ENCODE data around the gene GRM3.

Gene GRM3

GRCh38 chr7:86851566-86851965 is 207.9 kb downstream of the GRM3 start:
- H3K36me3 ChIP-seq (ENCODE audit: insufficient read depth, low read length), result no peaks in the 10 kb centered on the region
- H3K4me3 ChIP-seq (ENCODE audit: low read depth in 1 of 2, low read length in 2 of 2), result no peak overlapping the region
- H3K27ac ChIP-seq (ENCODE audit: low read depth, low read length), result no peak overlapping the region
- H3K4me1 ChIP-seq (ENCODE audit: insufficient read depth, low read length), result no peaks in the 10 kb centered on the region
- no peaks in the 10 kb centered on the region for H3K27me3 ChIP-seq (ENCODE audit: control insufficient read depth in 1 of 2, insufficient read depth in 2 of 2, low read length in 2 of 2)
- H3K9me3 ChIP-seq (ENCODE audit: low read length), result no peaks in the 10 kb centered on the region
- H3K9ac ChIP-seq (ENCODE audit: low read length), result no peak overlapping the region

DNA sequence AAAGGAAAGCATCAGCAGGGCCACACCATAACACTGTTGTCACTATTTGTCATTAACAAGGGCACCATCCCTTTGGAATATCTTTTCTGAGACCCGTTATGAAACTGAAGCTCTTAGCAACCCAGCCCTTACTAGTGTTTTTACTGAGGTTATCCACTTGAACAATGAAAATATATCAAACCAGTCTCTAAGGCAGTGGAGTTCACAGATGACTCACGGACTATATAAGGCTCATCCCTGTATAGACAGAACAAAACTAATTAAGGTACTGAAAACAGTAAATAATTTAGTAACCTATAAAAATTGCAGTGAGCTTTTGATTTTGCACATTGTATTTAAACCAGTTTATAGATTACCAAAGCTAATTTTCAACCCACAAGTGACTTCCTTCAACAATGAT is 219.7 kb downstream of the GRM3 start:
- Histone ChIP-seq H3K36me3 (ENCODE audit: insufficient read depth, low read length) (no peaks in the 10 kb centered on the region), H3K4me3 (ENCODE audit: low read depth in 1 of 2, low read length in 2 of 2) (no peak overlapping the region), H3K9ac (ENCODE audit: low read length) (no peak overlapping the region), H3K4me1 (ENCODE audit: insufficient read depth, low read length) (no peaks in the 10 kb centered on the region), H3K27me3 (ENCODE audit: control insufficient read depth in 1 of 2, insufficient read depth in 2 of 2, low read length in 2 of 2) (no peaks in the 10 kb centered on the region), H3K27ac (ENCODE audit: low read depth, low read length) (no peak overlapping the region), H3K9me3 (ENCODE audit: low read length) (no peaks in the 10 kb centered on the region)

- Histone ChIP-seq H3K36me3 (ENCODE audit: insufficient read depth, low read length) (no peaks in the 10 kb centered on the region), H3K9ac (ENCODE audit: low read length) (no peak overlapping the region), H3K27me3 (ENCODE audit: control insufficient read depth in 1 of 2, insufficient read depth in 2 of 2, low read length in 2 of 2) (no peaks in the 10 kb centered on the region), H3K9me3 (ENCODE audit: low read length) (no peaks in the 10 kb centered on the region), H3K4me3 (ENCODE audit: low read depth in 1 of 2, low read length in 2 of 2) (no peak overlapping the region), H3K27ac (ENCODE audit: low read depth, low read length) (no peak overlapping the region), H3K4me1 (ENCODE audit: insufficient read depth, low read length) (no peaks in the 10 kb centered on the region)
Measured at GRCh38 chr7:86867163-86867762, 223.6 kb downstream of the GRM3 start.

GRCh38 chr7:86876146-86876545 is 232.4 kb downstream of the GRM3 start:
- Histone ChIP-seq H3K4me3 (ENCODE audit: low read depth in 1 of 2, low read length in 2 of 2) (no peak overlapping the region), H3K9me3 (ENCODE audit: low read length) (no peaks in the 10 kb centered on the region), H3K27ac (ENCODE audit: low read depth, low read length) (no peak overlapping the region), H3K27me3 (ENCODE audit: control insufficient read depth in 1 of 2, insufficient read depth in 2 of 2, low read length in 2 of 2) (no peaks in the 10 kb centered on the region), H3K4me1 (ENCODE audit: insufficient read depth, low read length) (no peaks in the 10 kb centered on the region), H3K9ac (ENCODE audit: low read length) (no peak overlapping the region), H3K36me3 (ENCODE audit: insufficient read depth, low read length) (no peaks in the 10 kb centered on the region)

DNA sequence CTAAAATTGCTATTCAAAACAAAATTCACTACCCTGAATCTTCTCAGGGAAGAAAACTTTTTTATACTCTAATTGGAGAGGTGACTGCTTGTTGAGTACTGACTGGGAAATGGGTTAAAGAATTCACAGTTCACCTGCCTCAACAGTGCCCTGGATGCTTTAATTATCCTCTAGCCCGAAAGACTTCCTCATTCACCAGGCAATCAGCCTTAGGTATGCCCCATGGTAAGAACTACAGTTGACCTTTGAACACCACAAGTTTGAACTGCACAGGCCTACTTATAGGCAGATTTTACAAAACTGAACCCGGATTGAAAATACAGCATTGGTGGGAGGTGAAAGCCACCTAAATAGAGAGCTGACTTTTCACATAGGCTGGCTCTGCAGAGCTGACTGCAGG is 240.4 kb downstream of the GRM3 start:
- Histone ChIP-seq H3K27ac (ENCODE audit: low read depth, low read length) (no peak overlapping the region), H3K36me3 (ENCODE audit: insufficient read depth, low read length) (no peaks in the 10 kb centered on the region), H3K4me3 (ENCODE audit: low read depth in 1 of 2, low read length in 2 of 2) (no peak overlapping the region), H3K9me3 (ENCODE audit: low read length) (no peaks in the 10 kb centered on the region), H3K27me3 (ENCODE audit: control insufficient read depth in 1 of 2, insufficient read depth in 2 of 2, low read length in 2 of 2) (no peaks in the 10 kb centered on the region), H3K9ac (ENCODE audit: low read length) (no peak overlapping the region), H3K4me1 (ENCODE audit: insufficient read depth, low read length) (no peaks in the 10 kb centered on the region)

DNA sequence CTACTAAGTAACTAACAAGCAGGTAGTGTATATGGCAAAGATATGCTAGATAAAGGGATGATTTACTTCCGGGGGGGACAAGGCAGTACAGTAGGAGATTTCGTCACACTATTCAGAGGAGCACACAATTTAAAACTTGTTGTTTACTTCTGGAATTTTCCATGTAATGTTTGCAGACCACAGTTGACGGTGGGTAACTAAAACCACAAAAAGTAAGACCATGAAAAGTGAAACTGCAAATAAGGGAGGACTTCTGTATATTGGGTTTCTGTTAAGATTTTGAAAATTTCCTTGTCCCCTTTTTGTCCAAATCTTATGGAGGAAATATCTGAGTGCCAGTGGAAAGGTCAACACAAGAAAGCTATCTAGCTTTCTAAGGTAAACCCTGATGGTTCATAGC is 245.8 kb downstream of the GRM3 start:
- no peak overlapping the region for H3K4me3 ChIP-seq (ENCODE audit: low read depth in 1 of 2, low read length in 2 of 2)
- H3K4me1 ChIP-seq (ENCODE audit: insufficient read depth, low read length), result no peaks in the 10 kb centered on the region
- no peak overlapping the region for H3K9ac ChIP-seq (ENCODE audit: low read length)
- no peak overlapping the region for H3K27ac ChIP-seq (ENCODE audit: low read depth, low read length)
- no peaks in the 10 kb centered on the region for H3K9me3 ChIP-seq (ENCODE audit: low read length)
- H3K36me3 ChIP-seq (ENCODE audit: insufficient read depth, low read length), result no peaks in the 10 kb centered on the region
- H3K27me3 ChIP-seq (ENCODE audit: control insufficient read depth in 1 of 2, insufficient read depth in 2 of 2, low read length in 2 of 2), result no peaks in the 10 kb centered on the region

DNA sequence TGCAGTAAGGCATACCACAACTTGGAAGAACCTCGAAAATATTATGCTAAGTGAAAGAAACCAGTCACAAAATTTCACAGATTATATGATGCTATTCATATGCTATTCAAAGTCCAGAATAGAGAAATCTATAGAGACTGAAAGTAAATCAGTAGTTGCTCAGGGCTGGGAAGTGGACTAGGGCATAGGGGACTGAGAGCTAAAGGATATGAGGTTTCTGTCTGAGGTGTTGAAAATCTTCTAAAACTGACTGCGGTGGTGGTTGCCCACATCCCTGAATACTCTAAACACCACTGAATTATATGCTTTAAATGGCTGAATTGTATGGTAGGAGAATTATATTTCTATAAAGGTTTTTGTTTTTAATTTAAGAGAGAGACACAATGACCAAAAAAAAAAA is 254.5 kb downstream of the GRM3 start:
- no peaks in the 10 kb centered on the region for H3K36me3 ChIP-seq (ENCODE audit: insufficient read depth, low read length)
- H3K4me1 ChIP-seq (ENCODE audit: insufficient read depth, low read length), result no peaks in the 10 kb centered on the region
- H3K27ac ChIP-seq (ENCODE audit: low read depth, low read length), result no peak overlapping the region
- no peaks in the 10 kb centered on the region for H3K27me3 ChIP-seq (ENCODE audit: control insufficient read depth in 1 of 2, insufficient read depth in 2 of 2, low read length in 2 of 2)
- H3K4me3 ChIP-seq (ENCODE audit: low read depth in 1 of 2, low read length in 2 of 2), result no peak overlapping the region
- no peaks in the 10 kb centered on the region for H3K9me3 ChIP-seq (ENCODE audit: low read length)
- no peak overlapping the region for H3K9ac ChIP-seq (ENCODE audit: low read length)

DNA sequence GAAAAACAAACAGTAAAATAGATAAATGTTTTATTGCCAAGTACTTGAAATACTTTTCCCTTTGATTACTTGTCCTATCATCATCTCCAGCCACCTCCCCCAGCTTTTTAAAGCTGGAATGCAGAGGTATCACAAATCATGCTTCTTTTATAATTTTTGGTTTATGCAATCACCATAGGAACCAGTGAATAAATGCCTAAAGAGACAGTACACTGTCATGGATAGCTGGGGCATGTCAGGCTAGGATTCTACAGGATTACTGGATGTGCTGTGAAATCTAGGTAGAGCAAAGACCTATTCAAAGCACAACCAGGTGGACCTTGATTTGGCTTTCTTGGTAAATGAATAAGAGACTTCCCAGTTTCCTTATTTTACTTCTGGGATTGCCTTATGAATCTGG is 257.2 kb downstream of the GRM3 start:
- H3K9ac ChIP-seq (ENCODE audit: low read length), result no peak overlapping the region
- H3K36me3 ChIP-seq (ENCODE audit: insufficient read depth, low read length), result no peaks in the 10 kb centered on the region
- H3K4me1 ChIP-seq (ENCODE audit: insufficient read depth, low read length), result no peaks in the 10 kb centered on the region
- no peak overlapping the region for H3K4me3 ChIP-seq (ENCODE audit: low read depth in 1 of 2, low read length in 2 of 2)
- no peak overlapping the region for H3K27ac ChIP-seq (ENCODE audit: low read depth, low read length)
- no peaks in the 10 kb centered on the region for H3K27me3 ChIP-seq (ENCODE audit: control insufficient read depth in 1 of 2, insufficient read depth in 2 of 2, low read length in 2 of 2)
- no peaks in the 10 kb centered on the region for H3K9me3 ChIP-seq (ENCODE audit: low read length)

DNA sequence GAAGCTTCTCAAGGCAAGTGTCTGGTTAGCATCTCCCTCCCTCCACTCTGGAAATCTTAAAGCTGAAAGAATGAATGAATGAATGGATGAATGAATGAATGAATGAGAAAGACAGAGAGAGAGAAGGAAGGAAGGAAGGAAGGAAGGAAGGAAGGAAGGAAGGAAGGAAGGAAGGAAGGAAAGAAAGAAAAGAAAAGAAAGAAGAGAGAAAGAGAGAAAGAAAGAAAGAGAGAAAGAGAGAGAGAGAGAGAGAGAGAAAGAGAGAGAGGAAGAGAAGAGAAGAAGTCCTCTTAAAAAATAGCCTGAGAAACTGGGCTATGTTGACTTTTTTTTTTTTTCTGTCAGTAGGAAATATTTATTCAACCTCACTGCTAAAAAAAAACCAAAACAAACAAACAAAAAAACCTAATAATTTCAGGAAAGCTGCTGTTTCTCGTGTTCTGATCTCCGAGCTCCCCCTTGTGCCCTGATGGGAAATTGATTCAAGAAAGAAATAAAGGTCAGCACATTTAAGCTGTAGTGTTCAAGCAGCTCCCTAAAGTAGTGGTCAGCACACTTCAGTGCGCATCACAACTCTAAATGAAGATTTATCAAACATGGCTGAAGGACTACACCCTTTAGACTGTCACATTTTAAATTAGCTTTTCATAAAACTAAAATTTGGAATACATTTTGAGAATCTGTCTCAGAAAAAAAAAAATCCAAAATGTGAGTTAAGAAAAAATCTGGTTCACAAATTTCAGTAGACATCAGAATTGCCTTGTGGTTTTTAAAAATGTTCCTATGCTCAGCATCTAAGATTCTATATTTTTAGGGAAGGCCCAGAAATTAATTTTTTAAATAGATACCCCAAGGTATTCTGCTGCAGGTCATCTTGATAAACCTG is 261.5 kb downstream of the GRM3 start:
- Histone ChIP-seq H3K9ac (ENCODE audit: low read length) (no peak overlapping the region), H3K4me1 (ENCODE audit: insufficient read depth, low read length) (no peaks in the 10 kb centered on the region), H3K9me3 (ENCODE audit: low read length) (no peaks in the 10 kb centered on the region), H3K4me3 (ENCODE audit: low read depth in 1 of 2, low read length in 2 of 2) (no peak overlapping the region), H3K27ac (ENCODE audit: low read depth, low read length) (no peak overlapping the region), H3K36me3 (ENCODE audit: insufficient read depth, low read length) (no peaks in the 10 kb centered on the region), H3K27me3 (ENCODE audit: control insufficient read depth in 1 of 2, insufficient read depth in 2 of 2, low read length in 2 of 2) (no peaks in the 10 kb centered on the region)

DNA sequence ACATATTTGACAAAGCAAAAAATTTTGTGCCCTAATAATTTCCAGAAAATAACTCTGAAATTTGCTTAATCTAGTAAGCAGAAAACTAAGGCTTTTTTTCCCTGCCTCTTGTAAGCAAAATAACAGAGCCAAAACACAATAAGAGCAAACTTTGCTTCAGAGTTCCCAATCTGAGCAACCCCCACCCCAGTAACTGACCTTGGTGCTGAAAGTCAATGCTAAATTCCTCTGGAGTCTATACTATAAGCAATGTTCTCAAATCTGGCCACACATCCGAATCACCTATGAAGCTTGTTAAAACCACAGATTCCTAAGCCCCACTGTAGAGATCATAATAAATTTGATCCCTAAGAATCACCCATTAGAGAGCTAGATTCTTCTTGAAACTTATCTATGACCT is 265.2 kb downstream of the GRM3 start:
- no peaks in the 10 kb centered on the region for H3K4me1 ChIP-seq (ENCODE audit: insufficient read depth, low read length)
- H3K27ac ChIP-seq (ENCODE audit: low read depth, low read length), result no peak overlapping the region
- H3K27me3 ChIP-seq (ENCODE audit: control insufficient read depth in 1 of 2, insufficient read depth in 2 of 2, low read length in 2 of 2), result no peaks in the 10 kb centered on the region
- no peak overlapping the region for H3K4me3 ChIP-seq (ENCODE audit: low read depth in 1 of 2, low read length in 2 of 2)
- no peaks in the 10 kb centered on the region for H3K9me3 ChIP-seq (ENCODE audit: low read length)
- H3K9ac ChIP-seq (ENCODE audit: low read length), result no peak overlapping the region
- peaks cover 4% of the 10 kb centered on the region for H3K36me3 ChIP-seq (ENCODE audit: insufficient read depth, low read length)

DNA sequence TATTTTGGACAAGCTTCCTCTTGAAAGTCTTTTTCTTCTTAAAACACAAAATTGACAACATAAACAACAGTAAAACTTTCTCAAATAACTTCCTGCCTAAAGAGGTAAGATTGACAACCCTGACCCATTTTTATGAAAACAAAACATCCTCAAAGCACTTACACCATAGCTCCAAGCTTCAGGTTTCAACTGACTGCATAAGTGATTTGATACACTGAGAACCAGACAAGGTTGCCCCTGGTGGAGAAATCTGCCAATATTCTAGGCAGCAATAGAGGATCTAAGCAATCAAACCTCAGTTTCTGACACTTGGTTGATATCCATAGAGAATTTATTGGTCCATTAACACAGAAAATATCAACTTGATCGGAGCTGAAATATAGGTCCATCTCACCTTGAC is 267.9 kb downstream of the GRM3 start:
- Histone ChIP-seq H3K36me3 (ENCODE audit: insufficient read depth, low read length) (peaks cover 4% of the 10 kb centered on the region), H3K9ac (ENCODE audit: low read length) (no peak overlapping the region), H3K9me3 (ENCODE audit: low read length) (no peaks in the 10 kb centered on the region), H3K4me3 (ENCODE audit: low read depth in 1 of 2, low read length in 2 of 2) (no peak overlapping the region), H3K27me3 (ENCODE audit: control insufficient read depth in 1 of 2, insufficient read depth in 2 of 2, low read length in 2 of 2) (no peaks in the 10 kb centered on the region), H3K27ac (ENCODE audit: low read depth, low read length) (no peak overlapping the region), H3K4me1 (ENCODE audit: insufficient read depth, low read length) (no peaks in the 10 kb centered on the region)

DNA sequence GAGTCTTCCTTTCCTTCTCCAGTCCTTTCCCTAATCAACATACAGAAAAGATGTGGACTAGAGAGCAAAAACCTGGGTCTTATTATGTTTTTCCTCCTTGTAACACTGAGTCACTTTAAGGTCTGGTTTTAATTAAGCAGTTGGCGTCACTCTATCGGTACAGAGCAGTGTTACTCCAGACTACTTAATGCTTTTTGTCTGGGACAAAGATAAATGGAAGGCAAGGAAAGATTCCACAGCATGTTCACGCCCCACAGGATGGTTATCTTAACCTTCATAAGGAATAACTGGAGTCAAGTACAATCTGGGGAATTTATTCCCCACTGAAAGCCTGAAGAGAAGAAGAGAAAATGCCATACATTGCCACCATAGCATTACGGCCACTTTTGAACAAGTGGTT is 270.0 kb downstream of the GRM3 start:
- Histone ChIP-seq H3K4me1 (ENCODE audit: insufficient read depth, low read length) (no peaks in the 10 kb centered on the region), H3K9ac (ENCODE audit: low read length) (no peak overlapping the region), H3K9me3 (ENCODE audit: low read length) (no peaks in the 10 kb centered on the region), H3K36me3 (ENCODE audit: insufficient read depth, low read length) (peaks cover 4% of the 10 kb centered on the region), H3K27me3 (ENCODE audit: control insufficient read depth in 1 of 2, insufficient read depth in 2 of 2, low read length in 2 of 2) (no peaks in the 10 kb centered on the region), H3K4me3 (ENCODE audit: low read depth in 1 of 2, low read length in 2 of 2) (no peak overlapping the region), H3K27ac (ENCODE audit: low read depth, low read length) (no peak overlapping the region)
